ENCODE results near the gene KAZALD1.

GRCh38 chr10:101075775-101076174 is 14.0 kb downstream of the KAZALD1 start:
- TF ChIP-seq PBX3 (IDR thresholded peaks at IDR 0.05; ENCODE audit: insufficient replicate concordance, low read depth, low read length) (no peak), POLR2AphosphoS2 (IDR thresholded peaks at IDR 0.05; ENCODE audit: low read depth, low read length) (no peak), CREB1 (IDR thresholded peaks at IDR 0.05; ENCODE audit: low read depth) (no peak), POLR2A (IDR thresholded peaks at IDR 0.05; ENCODE audit: low read depth, low read length) (no peak), EZH2 (IDR thresholded peaks at IDR 0.05; ENCODE audit: borderline replicate concordance, control insufficient read depth, low read depth, low read length) (no peak), CTCF (IDR thresholded peaks at IDR 0.05 in 2 of 3, conservative IDR thresholded peaks at IDR 0.05 in 1 of 3; ENCODE audit: control insufficient read depth in 2 of 3, extremely low read depth in 1 of 3, insufficient read depth in 1 of 3, low read depth in 3 of 3, low read length in 3 of 3) (no peak)

Measured in GM12878 (cell line).